Measurements from ENCODE around the gene LRRC8D.

DNA sequence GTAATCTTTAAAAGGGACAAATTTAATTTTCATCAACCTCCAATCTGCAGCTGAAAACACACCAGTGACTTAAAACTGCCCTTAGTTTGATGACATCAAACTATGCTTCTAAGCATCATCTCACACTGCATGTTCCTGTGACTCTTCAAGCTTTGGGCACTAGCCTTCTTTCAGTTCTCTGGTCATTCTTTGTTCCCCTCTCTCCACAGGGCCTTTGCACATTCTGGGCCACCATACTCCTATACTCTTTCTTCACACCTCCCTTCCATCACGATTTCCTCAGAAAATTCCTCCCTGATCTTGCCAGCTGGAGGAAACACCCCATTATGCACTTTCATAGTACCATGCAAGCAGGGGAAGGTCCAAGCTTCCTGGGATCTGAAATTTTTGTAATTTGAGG is 96.5 kb downstream of the LRRC8D start:
- TF ChIP-seq, protein P1, sequence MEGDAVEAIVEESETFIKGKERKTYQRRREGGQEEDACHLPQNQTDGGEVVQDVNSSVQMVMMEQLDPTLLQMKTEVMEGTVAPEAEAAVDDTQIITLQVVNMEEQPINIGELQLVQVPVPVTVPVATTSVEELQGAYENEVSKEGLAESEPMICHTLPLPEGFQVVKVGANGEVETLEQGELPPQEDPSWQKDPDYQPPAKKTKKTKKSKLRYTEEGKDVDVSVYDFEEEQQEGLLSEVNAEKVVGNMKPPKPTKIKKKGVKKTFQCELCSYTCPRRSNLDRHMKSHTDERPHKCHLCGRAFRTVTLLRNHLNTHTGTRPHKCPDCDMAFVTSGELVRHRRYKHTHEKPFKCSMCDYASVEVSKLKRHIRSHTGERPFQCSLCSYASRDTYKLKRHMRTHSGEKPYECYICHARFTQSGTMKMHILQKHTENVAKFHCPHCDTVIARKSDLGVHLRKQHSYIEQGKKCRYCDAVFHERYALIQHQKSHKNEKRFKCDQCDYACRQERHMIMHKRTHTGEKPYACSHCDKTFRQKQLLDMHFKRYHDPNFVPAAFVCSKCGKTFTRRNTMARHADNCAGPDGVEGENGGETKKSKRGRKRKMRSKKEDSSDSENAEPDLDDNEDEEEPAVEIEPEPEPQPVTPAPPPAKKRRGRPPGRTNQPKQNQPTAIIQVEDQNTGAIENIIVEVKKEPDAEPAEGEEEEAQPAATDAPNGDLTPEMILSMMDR (IDR thresholded peaks at IDR 0.05), result no peak
- TF ChIP-seq POLR2AphosphoS5 (IDR thresholded peaks at IDR 0.05), result no peak
- no peak for TF ChIP-seq POLR2A (IDR thresholded peaks at IDR 0.05)
